BLaER1 (cell line): ENCODE results near the gene VMO1.
A peak's percentile ranks its signal among the peaks of the same experiment; 100 is the strongest.
"Not testable (repeated sequence)": the region's sequence is repeated elsewhere in the genome, so short reads cannot be mapped to it uniquely, and the experiment has no call there.

ENCODE experiments used
- H3K27ac ChIP-seq: shearing (Covaris generic); formaldehyde crosslinking; 2 replicates; pipeline ENCODE4 v1.8.1; 2022
- H3K27me3 ChIP-seq: shearing (Covaris generic); formaldehyde crosslinking; 2 replicates; pipeline ENCODE4 v1.8.1; 2022
- H3K36me3 ChIP-seq: shearing (Covaris generic); formaldehyde crosslinking; 2 replicates; pipeline ENCODE4 v1.8.1; 2022
- H3K4me1 ChIP-seq: shearing (Covaris generic); formaldehyde crosslinking; 2 replicates; pipeline ENCODE4 v1.8.1; 2022
- H3K4me2 ChIP-seq: shearing (Covaris generic); formaldehyde crosslinking; 2 replicates; pipeline ENCODE4 v1.8.1; 2022
- H3K4me3 ChIP-seq: shearing (Covaris generic); formaldehyde crosslinking; 2 replicates; pipeline ENCODE4 v1.8.1; 2022
- H3K9ac ChIP-seq: shearing (Covaris generic); formaldehyde crosslinking; 2 replicates; pipeline ENCODE4 v1.8.1; 2022
- H3K9me3 ChIP-seq: shearing (Covaris generic); formaldehyde crosslinking; 2 replicates; pipeline ENCODE4 v1.8.1; 2022
- H4K20me1 ChIP-seq: shearing (Covaris generic); formaldehyde crosslinking; 2 replicates; pipeline ENCODE4 v1.8.1; 2022
- Cebpa-rat ChIP-seq: shearing (Covaris generic); IDR thresholded peaks from 2 replicates; pipeline ENCODE4 v1.8.1; 2022

Gene VMO1, protein sequence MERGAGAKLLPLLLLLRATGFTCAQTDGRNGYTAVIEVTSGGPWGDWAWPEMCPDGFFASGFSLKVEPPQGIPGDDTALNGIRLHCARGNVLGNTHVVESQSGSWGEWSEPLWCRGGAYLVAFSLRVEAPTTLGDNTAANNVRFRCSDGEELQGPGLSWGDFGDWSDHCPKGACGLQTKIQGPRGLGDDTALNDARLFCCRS

GRCh38 chr17:4786106-4786511, at the start of gene VMO1:
TSS of gene VMO1 (minus strand) at chr17:4786364. CDS start at chr17:4786352, 12 bp downstream.
- H3K36me3 ChIP-seq: no peaks in the 10 kb centered on the region
- peaks cover 30% of the 10 kb centered on the region for H4K20me1 ChIP-seq
- no peak within 1 kb of the TSS for H3K9ac ChIP-seq
- no peak within 1 kb of the TSS for H3K4me3 ChIP-seq
- H3K27ac ChIP-seq: no peak within 1 kb of the TSS
- peak within 1 kb of the TSS; percentile 29; the same call in 1 of the 2 replicates for H3K4me2 ChIP-seq
- H3K4me1 ChIP-seq: peaks cover 44% of the 10 kb centered on the region
- H3K27me3 ChIP-seq: peaks cover 75% of the 10 kb centered on the region
- no peaks in the 10 kb centered on the region for H3K9me3 ChIP-seq
- TF ChIP-seq Cebpa-rat: no peak

DNA sequence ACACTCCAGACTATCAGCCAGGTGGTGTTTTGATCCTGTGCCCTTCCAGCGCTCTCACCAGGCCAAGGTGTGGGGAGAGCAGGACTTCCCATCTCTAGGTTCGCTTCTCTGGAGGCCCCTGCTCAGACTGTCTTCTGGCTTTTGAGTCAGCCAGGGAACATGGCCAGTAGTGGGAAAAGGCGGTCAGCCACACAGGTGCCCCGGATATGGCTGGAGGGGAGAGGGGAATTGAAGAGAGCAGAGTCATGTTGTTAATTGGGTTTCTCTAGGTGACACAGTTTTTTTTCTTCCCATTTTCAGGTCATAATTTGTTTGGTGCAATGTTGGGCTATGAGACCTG, 48.5 kb upstream of the VMO1 start:
- no peak for TF ChIP-seq Cebpa-rat
- Histone ChIP-seq H4K20me1 (peaks cover 59% of the 10 kb centered on the region), H3K4me1 (peaks cover 39% of the 10 kb centered on the region), H3K36me3 (peaks cover 18% of the 10 kb centered on the region), H3K27ac (no peak overlapping the region), H3K9me3 (no peaks in the 10 kb centered on the region), H3K27me3 (no peaks in the 10 kb centered on the region), H3K4me3 (peak overlapping the region; percentile 98), H3K9ac (peak overlapping the region; percentile 90), H3K4me2 (peak overlapping the region; percentile 96)

GRCh38 chr17:4833941-4834680, 47.9 kb upstream of the VMO1 start:
- Histone ChIP-seq H3K4me2 (peak overlapping the region; percentile 96), H3K4me1 (peaks cover 36% of the 10 kb centered on the region), H3K9ac (peak overlapping the region; percentile 90), H3K27me3 (no peaks in the 10 kb centered on the region), H3K36me3 (peaks cover 13% of the 10 kb centered on the region), H3K4me3 (peak overlapping the region; percentile 98), H4K20me1 (peaks cover 53% of the 10 kb centered on the region), H3K27ac (peak overlapping the region; percentile 85; the same call in 1 of the 2 replicates), H3K9me3 (no peaks in the 10 kb centered on the region)
- TF ChIP-seq Cebpa-rat: no peak

DNA sequence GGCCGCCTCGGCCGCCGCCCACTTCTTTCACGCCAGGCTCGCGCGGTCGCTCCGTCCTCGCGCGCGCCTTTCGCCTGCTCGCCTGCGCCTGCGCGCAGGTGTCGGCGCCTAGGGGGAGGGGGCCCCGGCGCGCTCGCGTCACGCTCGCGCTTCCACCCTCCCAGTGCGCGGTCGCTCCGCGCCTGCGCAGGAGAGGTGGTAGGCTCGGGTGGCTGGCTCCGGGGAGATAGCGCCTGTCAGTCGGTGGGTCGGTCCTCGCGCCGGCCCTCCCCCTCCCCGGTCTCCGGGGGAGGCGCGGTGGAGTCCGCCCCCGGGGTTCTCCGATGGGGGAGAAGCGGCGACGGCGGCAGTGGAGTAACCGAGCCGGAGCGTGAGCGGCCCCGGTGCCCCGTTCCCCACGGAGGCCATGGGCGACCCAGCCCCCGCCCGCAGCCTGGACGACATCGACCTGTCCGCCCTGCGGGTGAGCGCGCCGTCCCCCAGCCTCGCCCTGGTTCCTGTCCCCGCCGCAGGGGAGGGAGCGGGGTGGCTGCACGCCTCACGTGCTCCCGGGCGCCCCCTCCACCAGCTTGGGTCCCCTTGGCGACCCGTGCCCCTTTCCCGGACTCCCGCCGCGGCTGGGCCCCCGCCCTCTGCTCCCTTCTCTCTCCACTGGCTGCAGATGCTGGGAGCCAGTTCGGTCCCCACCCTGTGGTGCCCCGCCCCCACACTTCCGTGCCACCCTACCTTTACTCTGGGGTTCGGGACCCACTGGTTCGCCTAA, 47.2 kb upstream of the VMO1 start, which contains the start of gene MINK1:
MINK1 (plus strand) TSS at position 163 of the 763 bp plus-strand sequence; CDS start at position 407, 244 bp downstream.
- Histone ChIP-seq H3K4me1 (peaks cover 32% of the 10 kb centered on the region), H4K20me1 (peaks cover 46% of the 10 kb centered on the region), H3K27me3 (no peaks in the 10 kb centered on the region), H3K4me2 (peak within 1 kb of the TSS; percentile 96), H3K4me3 (peak within 1 kb of the TSS; percentile 98), H3K27ac (peak within 1 kb of the TSS; percentile 85), H3K36me3 (peaks cover 10% of the 10 kb centered on the region), H3K9ac (peak within 1 kb of the TSS; percentile 90), H3K9me3 (no peaks in the 10 kb centered on the region)
- TF ChIP-seq Cebpa-rat: no peak

DNA sequence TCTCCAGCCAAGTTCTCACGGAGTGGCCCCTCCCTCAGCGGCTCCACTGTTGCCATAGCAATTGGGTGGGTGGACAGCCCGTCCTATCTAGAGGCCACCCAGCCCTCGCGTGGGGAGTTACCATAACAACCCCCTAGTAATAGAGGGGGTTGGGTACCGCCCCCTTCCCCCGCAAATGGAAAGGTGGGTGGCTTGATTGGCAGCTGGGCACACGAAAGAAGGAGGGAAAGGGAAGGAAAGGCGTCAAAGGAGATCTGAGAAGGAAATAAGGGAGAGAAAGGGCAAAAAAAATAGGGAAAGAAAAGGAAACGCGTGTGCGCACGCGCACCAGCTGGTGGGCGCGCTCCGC, 46.6 kb upstream of the VMO1 start:
- Histone ChIP-seq H3K4me2 (peak overlapping the region; percentile 96), H3K4me3 (peak overlapping the region; percentile 98), H3K4me1 (peaks cover 26% of the 10 kb centered on the region), H3K9ac (peak overlapping the region; percentile 90), H4K20me1 (peaks cover 40% of the 10 kb centered on the region), H3K27ac (peak overlapping the region; percentile 85)
- not testable (repeated sequence) for H3K9me3 ChIP-seq, H3K27me3 ChIP-seq, H3K36me3 ChIP-seq

- Histone ChIP-seq H3K4me2 (no peak overlapping the region), H3K9me3 (no peaks in the 10 kb centered on the region), H3K4me1 (no peaks in the 10 kb centered on the region), H3K36me3 (peaks cover 14% of the 10 kb centered on the region; the same call in 1 of the 2 replicates), H3K9ac (no peak overlapping the region), H4K20me1 (no peaks in the 10 kb centered on the region), H3K27ac (no peak overlapping the region), H3K4me3 (no peak overlapping the region), H3K27me3 (no peaks in the 10 kb centered on the region)
- no peak for TF ChIP-seq Cebpa-rat
Observed at GRCh38 chr17:4827399-4827798, 41.2 kb upstream of the VMO1 start.

DNA sequence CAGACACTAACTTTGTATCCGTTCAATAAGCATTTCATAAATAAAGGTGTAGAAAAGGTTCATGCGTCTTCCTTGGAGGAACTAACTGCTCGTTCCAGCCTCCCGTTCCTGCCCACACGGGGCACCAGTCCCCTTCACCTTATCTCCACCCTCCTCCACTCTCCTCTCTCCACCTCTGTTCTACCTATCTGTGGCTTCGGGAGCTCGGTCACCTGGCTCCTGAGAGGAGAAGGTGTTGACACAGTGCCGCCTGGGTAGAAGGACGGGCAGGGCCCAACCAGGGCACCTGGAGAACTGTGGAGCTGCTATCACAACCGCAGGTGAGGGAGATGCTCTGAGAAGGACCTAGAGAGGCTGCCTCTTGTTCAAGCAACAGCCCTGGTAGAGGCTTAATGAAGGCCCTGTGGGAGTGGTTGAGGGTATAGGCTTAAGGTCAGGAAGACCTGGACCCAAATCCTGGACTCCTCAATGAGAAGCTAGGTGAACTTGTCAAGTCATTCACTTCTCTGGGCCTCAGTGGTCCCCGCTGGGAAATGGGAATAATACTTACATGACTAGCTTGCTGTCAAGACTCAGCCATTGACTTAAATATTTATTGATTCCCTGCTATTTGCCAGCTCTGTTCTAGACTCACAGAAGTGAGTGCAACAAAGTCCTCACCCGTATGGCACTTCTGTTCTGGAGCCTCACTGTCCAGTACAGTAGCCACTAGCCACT, 37.4 kb upstream of the VMO1 start:
- TF ChIP-seq Cebpa-rat: no peak
- no peak overlapping the region for H3K27ac ChIP-seq
- no peak overlapping the region for H3K9ac ChIP-seq
- peaks cover 23% of the 10 kb centered on the region; the same call in 1 of the 2 replicates for H3K36me3 ChIP-seq
- H3K9me3 ChIP-seq: no peaks in the 10 kb centered on the region
- no peak overlapping the region for H3K4me3 ChIP-seq
- no peak overlapping the region for H3K4me2 ChIP-seq
- no peaks in the 10 kb centered on the region for H3K27me3 ChIP-seq
- no peaks in the 10 kb centered on the region for H3K4me1 ChIP-seq
- no peaks in the 10 kb centered on the region for H4K20me1 ChIP-seq

DNA sequence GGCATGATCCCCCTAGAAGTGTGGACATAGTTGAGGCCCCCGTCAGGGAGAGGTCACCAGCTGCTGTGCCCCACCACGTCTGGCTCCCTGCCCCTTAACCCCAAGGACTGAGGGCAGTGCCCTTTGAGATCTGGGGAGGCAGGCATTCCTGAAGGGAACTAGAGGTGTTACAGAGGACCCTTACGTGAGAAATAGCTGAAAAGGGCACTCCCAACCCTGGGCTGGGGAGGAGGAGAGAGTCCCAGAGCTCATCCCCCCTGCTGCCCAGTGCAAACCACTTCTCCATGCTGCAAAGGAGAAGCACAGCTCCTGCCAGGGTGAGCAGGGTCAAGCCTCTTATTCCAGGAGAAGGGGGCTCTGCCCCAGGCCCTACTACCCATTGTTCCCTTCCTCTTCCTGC, 36.7 kb upstream of the VMO1 start:
- H4K20me1 ChIP-seq: no peaks in the 10 kb centered on the region
- H3K4me3 ChIP-seq: no peak overlapping the region
- peaks cover 28% of the 10 kb centered on the region; the same call in 1 of the 2 replicates for H3K36me3 ChIP-seq
- no peaks in the 10 kb centered on the region for H3K4me1 ChIP-seq
- H3K27ac ChIP-seq: no peak overlapping the region
- no peak overlapping the region for H3K4me2 ChIP-seq
- no peaks in the 10 kb centered on the region for H3K9me3 ChIP-seq
- no peak overlapping the region for H3K9ac ChIP-seq
- H3K27me3 ChIP-seq: no peaks in the 10 kb centered on the region
- no peak for TF ChIP-seq Cebpa-rat

- Histone ChIP-seq H3K4me2 (no peak overlapping the region), H3K36me3 (peaks cover 60% of the 10 kb centered on the region), H3K27ac (no peak overlapping the region), H3K4me1 (no peaks in the 10 kb centered on the region), H4K20me1 (no peaks in the 10 kb centered on the region), H3K4me3 (no peak overlapping the region), H3K9ac (no peak overlapping the region), H3K9me3 (no peaks in the 10 kb centered on the region), H3K27me3 (no peaks in the 10 kb centered on the region)
- no peak for TF ChIP-seq Cebpa-rat
Observed at GRCh38 chr17:4818276-4818675, 32.1 kb upstream of the VMO1 start.
